ENCODE measurements around the gene CRHBP.

The CRHBP gene

DNA sequence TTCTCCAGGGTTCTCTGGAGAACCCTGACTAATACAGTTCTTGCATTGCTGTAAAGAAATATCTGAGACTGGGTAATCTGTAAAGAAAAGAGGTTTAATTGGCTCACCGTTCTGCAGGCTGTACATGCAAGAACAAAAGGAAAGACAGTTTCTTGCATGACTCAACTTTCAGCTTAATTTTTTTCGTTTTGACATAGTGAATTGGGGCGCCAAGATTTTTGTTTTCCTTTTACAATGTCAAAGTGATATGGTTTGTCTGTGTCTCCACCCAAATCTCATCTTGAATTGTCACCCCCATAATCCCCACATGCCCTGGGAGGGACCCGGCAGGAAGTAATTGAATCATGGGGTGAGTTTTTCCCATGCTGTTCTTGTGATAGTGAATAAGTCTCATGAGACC is 11.8 kb upstream of the CRHBP start:
- H2AFZ ChIP-seq (ENCODE audit: low read length): no peak overlapping the region
- no peaks in the 10 kb centered on the region for H3K79me2 ChIP-seq (ENCODE audit: insufficient read depth, low read length)
- no peak overlapping the region for H3K9ac ChIP-seq (ENCODE audit: low read depth, low read length, poor library complexity, severe bottlenecking)
- H3K9me3 ChIP-seq (ENCODE audit: insufficient read depth, low read depth, low read length): no peaks in the 10 kb centered on the region
- no peak overlapping the region for H3K4me3 ChIP-seq (ENCODE audit: low read length, poor library complexity, severe bottlenecking)
- no peaks in the 10 kb centered on the region for H3K27me3 ChIP-seq (ENCODE audit: insufficient read depth, low read length, poor library complexity, severe bottlenecking)
- no peaks in the 10 kb centered on the region for H3K36me3 ChIP-seq (ENCODE audit: insufficient read depth, low read length)
- no peaks in the 10 kb centered on the region for H3K4me1 ChIP-seq (ENCODE audit: insufficient read depth, low read length, poor library complexity, severe bottlenecking)
- H3K9me2 ChIP-seq (replicated peaks; ENCODE audit: low read depth, low read length): no peaks in the 10 kb centered on the region
- H3K4me2 ChIP-seq (ENCODE audit: low read depth, low read length, poor library complexity, severe bottlenecking): no peak overlapping the region
- TF ChIP-seq, protein P1, sequence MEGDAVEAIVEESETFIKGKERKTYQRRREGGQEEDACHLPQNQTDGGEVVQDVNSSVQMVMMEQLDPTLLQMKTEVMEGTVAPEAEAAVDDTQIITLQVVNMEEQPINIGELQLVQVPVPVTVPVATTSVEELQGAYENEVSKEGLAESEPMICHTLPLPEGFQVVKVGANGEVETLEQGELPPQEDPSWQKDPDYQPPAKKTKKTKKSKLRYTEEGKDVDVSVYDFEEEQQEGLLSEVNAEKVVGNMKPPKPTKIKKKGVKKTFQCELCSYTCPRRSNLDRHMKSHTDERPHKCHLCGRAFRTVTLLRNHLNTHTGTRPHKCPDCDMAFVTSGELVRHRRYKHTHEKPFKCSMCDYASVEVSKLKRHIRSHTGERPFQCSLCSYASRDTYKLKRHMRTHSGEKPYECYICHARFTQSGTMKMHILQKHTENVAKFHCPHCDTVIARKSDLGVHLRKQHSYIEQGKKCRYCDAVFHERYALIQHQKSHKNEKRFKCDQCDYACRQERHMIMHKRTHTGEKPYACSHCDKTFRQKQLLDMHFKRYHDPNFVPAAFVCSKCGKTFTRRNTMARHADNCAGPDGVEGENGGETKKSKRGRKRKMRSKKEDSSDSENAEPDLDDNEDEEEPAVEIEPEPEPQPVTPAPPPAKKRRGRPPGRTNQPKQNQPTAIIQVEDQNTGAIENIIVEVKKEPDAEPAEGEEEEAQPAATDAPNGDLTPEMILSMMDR (conservative IDR thresholded peaks at IDR 0.05; ENCODE audit: low read length): no peak
- TF ChIP-seq EZH2phosphoT487 (IDR thresholded peaks at IDR 0.05; ENCODE audit: borderline replicate concordance): no peak
- H4K20me1 ChIP-seq (ENCODE audit: insufficient read depth, low read length, poor library complexity, severe bottlenecking): no peaks in the 10 kb centered on the region
- no peaks in the 10 kb centered on the region for H3F3A ChIP-seq (ENCODE audit: low read depth)

DNA sequence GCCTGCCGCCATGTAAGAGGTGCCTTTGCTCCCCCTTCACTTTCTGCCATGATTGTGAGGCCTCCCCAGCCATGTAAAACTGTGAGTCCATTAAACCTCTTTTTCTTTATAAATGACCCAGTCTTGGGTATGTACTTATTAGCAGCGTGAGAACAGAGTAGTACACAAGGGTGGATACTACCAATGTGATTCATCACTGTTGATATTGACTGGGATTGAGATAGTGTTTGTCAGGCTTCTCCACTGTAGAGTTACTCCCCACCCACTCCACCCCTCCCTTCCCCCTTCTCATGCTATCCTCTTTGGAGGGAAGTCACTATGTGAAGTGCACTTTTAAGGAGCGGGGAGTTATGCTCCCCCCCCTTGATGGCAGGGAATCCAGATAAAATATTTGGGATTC is 11.4 kb upstream of the CRHBP start:
- H3K9me2 ChIP-seq (replicated peaks; ENCODE audit: low read depth, low read length): no peaks in the 10 kb centered on the region
- no peak overlapping the region for H3K9ac ChIP-seq (ENCODE audit: low read depth, low read length, poor library complexity, severe bottlenecking)
- no peaks in the 10 kb centered on the region for H4K20me1 ChIP-seq (ENCODE audit: insufficient read depth, low read length, poor library complexity, severe bottlenecking)
- H3K79me2 ChIP-seq (ENCODE audit: insufficient read depth, low read length): no peaks in the 10 kb centered on the region
- no peak overlapping the region for H3K4me2 ChIP-seq (ENCODE audit: low read depth, low read length, poor library complexity, severe bottlenecking)
- no peaks in the 10 kb centered on the region for H3K27me3 ChIP-seq (ENCODE audit: insufficient read depth, low read length, poor library complexity, severe bottlenecking)
- no peaks in the 10 kb centered on the region for H3F3A ChIP-seq (ENCODE audit: low read depth)
- H3K4me1 ChIP-seq (ENCODE audit: insufficient read depth, low read length, poor library complexity, severe bottlenecking): no peaks in the 10 kb centered on the region
- TF ChIP-seq EZH2phosphoT487 (IDR thresholded peaks at IDR 0.05; ENCODE audit: borderline replicate concordance): no peak
- TF ChIP-seq, protein P1 (conservative IDR thresholded peaks at IDR 0.05; ENCODE audit: low read length): no peak
- no peak overlapping the region for H2AFZ ChIP-seq (ENCODE audit: low read length)
- H3K4me3 ChIP-seq (ENCODE audit: low read length, poor library complexity, severe bottlenecking): no peak overlapping the region
- no peaks in the 10 kb centered on the region for H3K36me3 ChIP-seq (ENCODE audit: insufficient read depth, low read length)
- no peaks in the 10 kb centered on the region for H3K9me3 ChIP-seq (ENCODE audit: insufficient read depth, low read depth, low read length)

DNA sequence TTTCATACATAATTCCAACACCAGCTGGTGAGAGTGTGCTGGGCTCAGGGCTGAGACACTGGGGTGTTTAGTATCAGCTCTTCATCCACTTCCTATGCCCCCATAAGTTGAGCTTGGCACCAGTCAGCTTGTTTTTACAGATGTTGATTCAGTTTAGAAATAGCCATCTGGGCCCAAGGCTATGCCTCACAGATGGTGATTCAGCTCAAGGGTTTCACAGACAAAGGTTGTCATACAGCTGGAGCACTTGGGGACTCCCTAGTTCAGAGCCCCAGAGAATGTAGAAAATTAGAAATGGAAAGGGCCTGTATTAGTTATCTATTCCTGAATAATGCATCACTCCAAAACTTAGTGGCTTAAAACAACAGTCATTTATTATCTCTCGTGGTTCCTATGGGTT is 10.3 kb upstream of the CRHBP start:
- Histone ChIP-seq H3K27me3 (ENCODE audit: insufficient read depth, low read length, poor library complexity, severe bottlenecking) (no peaks in the 10 kb centered on the region), H2AFZ (ENCODE audit: low read length) (no peak overlapping the region), H3K79me2 (ENCODE audit: insufficient read depth, low read length) (no peaks in the 10 kb centered on the region), H3K9me3 (ENCODE audit: insufficient read depth, low read depth, low read length) (no peaks in the 10 kb centered on the region), H3K36me3 (ENCODE audit: insufficient read depth, low read length) (no peaks in the 10 kb centered on the region), H3K4me3 (ENCODE audit: low read length, poor library complexity, severe bottlenecking) (no peak overlapping the region), H3K4me1 (ENCODE audit: insufficient read depth, low read length, poor library complexity, severe bottlenecking) (no peaks in the 10 kb centered on the region), H3F3A (ENCODE audit: low read depth) (no peaks in the 10 kb centered on the region), H3K9me2 (replicated peaks; ENCODE audit: low read depth, low read length) (no peaks in the 10 kb centered on the region), H3K9ac (ENCODE audit: low read depth, low read length, poor library complexity, severe bottlenecking) (no peak overlapping the region), H3K4me2 (ENCODE audit: low read depth, low read length, poor library complexity, severe bottlenecking) (no peak overlapping the region), H4K20me1 (ENCODE audit: insufficient read depth, low read length, poor library complexity, severe bottlenecking) (no peaks in the 10 kb centered on the region)
- no peak for TF ChIP-seq EZH2phosphoT487 (IDR thresholded peaks at IDR 0.05; ENCODE audit: borderline replicate concordance)
- TF ChIP-seq, protein P1 (conservative IDR thresholded peaks at IDR 0.05; ENCODE audit: low read length): no peak
